GM19372 (cell line): Measurements from ENCODE around the gene TMEM151B.

Source experiments
- ATAC-seq: cut with Tn5 transposase; IDR thresholded peaks from one replicate; pipeline ENCODE4 v1.9.1; 2021; ENCODE audit warnings: mild to moderate bottlenecking, low read depth, moderate library complexity; ENCODE audit not compliant: unreplicated experiment

TMEM151B gene

DNA sequence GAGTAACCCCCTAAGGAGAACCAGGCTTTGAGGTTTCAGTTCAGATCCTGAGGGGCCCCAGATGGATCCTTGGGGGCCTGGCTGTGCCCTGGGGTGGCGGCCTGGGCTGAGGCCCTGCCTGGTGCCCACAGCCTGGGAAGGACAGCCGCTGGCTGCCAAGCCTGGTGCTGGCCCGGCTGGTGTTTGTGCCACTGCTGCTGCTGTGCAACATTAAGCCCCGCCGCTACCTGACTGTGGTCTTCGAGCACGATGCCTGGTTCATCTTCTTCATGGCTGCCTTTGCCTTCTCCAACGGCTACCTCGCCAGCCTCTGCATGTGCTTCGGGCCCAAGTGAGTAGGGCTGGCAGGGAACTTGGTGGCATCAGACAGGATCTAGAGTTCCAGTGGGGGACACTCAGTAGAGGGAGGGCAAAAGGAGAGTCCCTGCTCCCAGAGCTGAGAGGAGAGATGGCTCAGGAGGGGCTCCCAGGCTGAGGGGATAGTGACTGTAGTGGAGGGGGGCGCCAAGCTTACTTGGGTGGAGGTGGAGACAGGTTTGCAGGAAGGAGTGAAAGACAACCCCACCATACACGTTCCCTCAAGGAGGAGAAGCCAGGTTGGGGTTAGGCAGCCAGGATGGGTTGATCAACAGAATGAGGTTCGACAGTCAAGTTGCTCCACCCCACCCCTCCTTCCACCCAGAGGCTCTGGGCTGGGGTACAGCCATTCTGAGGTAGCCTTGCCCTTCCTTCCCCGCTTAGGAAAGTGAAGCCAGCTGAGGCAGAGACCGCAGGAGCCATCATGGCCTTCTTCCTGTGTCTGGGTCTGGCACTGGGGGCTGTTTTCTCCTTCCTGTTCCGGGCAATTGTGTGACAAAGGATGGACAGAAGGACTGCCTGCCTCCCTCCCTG, 37.3 kb upstream of the TMEM151B start:
- no peak for ATAC-seq

DNA sequence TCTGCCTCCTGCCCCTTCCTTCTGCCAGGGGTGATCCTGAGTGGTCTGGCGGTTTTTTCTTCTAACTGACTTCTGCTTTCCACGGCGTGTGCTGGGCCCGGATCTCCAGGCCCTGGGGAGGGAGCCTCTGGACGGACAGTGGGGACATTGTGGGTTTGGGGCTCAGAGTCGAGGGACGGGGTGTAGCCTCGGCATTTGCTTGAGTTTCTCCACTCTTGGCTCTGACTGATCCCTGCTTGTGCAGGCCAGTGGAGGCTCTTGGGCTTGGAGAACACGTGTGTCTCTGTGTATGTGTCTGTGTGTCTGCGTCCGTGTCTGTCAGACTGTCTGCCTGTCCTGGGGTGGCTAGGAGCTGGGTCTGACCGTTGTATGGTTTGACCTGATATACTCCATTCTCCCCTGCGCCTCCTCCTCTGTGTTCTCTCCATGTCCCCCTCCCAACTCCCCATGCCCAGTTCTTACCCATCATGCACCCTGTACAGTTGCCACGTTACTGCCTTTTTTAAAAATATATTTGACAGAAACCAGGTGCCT, 36.6 kb upstream of the TMEM151B start:
- no peak for ATAC-seq

DNA sequence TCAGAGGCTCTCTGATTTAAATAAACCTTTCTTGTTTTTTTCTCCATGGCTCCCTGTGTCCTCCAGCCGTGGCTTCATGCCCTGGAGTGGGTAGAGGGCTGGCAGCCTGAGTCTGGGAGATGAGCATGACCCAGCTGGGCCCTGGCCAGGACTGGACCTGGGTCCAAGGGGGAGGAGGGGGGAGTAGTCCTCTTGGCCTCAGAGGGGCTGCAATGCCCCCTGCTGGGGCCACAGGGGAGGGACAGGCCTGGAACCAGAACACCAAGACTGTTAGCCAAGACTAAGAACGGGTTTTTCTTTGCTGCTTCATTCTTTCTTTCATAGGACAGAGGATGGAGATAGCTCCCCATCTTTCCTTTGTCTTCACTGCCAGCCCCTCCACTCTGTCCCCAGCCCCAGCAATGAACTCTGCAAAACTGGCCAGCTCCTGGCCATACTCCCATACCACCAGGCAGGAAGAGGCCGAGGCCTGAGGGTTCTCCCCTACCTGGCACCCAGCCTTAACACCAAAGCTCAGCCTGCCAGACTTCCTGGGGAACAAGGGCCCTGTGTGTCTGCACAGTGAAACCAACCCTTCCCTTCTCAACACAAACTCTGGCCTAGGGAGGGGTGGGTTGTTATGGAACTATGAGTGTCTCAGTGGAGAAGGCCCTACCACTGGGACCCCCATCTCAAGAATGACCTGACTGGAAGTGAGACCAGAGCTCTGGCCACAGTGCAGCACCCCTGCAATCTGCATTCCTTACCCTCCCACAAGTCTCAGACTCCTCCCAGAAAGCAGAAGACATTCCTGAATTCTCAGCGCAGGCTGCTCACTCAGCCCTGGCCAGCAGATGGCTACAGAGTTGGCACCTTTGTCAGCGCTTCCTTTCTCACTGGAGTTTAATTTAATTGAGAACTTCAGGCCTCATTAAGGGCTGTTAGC, 35.9 kb upstream of the TMEM151B start:
- no peak for ATAC-seq

DNA sequence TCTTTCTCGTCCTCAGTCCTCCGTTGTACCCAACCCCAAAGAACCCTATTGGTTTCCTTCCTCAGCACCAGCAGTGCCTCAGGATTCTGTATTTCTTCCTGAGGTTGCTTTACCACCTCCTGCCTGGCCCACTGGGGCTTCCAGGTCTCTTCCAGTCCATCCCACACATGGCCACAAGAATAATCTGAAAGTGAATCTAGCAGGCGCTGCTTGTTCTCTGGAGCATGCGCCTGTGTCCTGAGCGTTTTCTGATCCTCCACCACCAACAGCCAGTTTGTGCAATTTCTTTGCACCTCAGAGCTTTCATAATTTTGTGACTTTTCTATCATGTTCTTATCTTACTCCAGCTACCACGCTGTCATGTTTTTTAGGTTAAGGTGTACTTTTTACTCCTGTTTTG, 35.0 kb upstream of the TMEM151B start:
- ATAC-seq = no peak

DNA sequence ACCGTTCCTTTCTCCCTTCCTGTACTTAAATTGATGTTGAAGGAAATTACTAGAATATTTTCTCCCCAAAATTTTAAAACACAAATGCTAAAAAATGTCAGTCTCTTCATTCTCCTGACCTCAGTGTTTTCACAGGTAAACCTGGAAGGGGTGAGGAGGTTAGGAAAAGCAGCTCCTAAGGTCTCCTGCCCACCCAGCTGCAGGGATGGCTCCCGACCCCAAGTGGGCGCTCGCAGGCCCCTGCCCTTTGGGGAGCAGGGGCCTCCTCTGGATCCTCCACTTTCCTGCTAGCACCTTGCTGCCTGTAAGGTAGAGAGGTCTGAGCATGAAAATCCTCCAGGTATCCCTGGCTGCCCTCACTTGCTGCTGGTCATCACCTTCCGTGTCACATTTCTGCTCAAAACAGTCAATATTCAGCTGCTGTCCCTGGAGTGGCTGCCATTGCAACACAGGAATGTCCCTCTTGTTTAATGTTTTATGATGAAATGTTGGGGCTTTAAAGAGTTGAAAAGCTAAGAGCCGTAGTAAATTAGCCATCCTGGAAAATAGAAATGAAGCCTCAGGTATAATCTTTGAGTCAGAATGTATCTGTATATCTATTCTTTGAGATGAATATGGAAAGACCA, 34.2 kb upstream of the TMEM151B start:
- no peak for ATAC-seq

DNA sequence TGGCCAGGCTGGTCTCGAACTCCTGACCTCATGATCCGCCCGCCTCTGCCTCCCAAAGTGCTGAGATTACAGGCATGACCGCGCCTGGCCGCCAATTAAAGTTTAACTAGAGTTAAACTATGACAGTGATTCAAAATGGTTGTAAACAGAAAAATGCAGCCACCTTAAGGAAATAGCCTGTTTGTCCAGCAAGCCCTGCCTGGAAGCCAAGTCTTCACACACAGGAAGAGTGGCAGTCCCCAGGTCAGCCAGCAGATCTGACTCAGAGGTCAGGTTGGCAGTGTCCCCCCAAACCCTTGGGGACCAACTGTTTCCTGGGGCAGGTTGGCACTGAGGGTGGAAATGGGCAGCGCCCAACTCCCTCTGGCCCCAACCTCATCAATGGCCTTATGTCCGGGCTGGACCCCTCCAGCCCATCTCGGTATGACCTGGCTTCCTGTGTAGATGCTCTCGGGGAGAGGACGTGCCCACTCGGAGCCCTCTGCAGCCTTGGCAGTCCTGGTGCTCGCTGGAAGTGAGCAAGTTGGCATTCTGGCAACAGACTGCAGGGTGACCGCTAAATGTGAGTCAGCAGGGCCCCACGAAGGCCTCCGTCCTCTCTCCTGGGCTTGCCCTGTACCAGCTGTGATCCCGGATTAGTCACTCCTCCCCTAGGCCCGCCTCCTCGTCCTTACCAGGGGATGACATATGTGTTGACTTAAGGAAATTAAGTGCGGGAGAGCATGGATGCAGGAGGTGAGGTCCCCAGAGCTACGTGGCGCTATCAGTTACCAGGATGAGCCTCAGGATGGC, 33.0 kb upstream of the TMEM151B start:
- peak; percentile 47 for ATAC-seq

DNA sequence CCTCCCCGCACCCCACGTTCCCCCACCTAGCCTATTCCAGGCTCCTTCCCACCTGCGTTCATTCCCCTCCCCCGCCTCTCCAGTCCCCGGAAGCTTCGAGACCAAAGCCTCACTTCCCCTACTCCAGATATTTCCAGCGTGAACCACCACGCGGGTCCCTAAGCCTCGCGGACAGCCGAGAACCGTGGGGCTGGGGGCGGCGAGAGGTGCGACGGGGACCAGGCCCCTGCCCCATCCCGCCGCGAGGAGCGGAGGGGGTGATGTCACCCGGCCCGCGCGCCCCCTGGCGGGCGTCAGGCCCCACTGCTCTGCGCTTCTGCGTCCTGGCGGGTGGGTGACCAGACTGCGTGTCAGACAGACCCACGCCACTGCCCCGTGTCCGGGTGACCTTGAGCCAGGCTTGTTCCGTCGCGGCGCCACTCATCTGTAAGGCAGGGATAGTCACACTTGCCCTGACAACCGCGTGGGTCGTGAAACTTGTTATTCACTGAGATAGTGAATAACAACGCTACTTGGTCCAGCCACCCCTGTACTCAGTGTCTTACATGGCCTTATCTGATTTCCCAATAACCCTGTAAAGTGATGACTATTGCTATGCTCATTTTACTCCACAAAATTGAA, 32.3 kb upstream of the TMEM151B start:
- peak; percentile 91 for ATAC-seq

DNA sequence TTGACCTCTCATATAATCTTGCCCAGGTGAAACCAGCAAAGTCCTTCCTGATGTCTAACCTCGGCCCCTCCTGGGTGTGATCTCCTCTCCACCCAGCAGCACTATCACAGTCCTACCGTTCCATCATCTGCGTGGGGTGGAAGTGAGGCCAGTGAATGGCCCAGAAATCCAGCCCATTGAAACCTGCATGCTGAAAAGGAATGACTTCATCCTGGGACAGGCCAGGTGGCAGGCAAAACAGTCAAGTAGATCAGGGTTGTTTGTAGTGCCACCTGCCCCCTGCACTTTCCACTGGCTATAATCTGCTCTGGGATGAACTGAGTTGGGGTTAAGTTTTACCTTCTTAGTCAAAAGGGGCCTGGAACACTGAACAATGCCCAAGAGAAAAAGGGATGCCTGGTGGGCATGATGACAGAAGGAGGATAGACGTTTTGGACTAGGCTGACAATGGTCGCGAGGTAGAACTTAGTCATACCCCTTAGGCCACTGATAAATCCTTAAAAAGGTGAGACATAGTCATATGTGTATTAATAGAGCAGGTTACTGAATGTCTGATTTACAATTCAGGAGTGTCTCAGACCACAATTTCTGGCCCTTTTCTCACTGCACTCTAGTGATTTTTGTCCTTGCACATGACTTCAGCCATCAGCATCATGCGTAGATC, 31.4 kb upstream of the TMEM151B start:
- no peak for ATAC-seq

DNA sequence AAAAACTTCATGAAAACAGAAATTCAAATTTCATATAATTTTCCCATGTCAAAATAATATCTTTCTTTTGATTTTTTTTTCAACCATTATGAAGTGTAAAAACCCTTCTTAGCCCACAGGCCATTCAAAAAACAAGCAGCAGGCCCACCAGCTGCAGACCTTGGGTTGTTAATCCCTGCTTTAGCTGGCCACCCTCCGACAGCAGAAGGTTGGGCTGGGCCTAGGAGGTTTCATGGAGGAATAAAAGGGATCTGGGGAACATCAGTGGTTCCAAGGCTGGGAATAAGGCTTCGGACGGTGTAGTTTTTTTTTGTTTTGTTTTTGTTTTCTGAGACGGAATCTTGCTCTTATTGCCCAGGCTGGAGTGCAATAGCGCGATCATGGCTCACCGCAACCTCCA, 26.9 kb upstream of the TMEM151B start:
- no peak for ATAC-seq

DNA sequence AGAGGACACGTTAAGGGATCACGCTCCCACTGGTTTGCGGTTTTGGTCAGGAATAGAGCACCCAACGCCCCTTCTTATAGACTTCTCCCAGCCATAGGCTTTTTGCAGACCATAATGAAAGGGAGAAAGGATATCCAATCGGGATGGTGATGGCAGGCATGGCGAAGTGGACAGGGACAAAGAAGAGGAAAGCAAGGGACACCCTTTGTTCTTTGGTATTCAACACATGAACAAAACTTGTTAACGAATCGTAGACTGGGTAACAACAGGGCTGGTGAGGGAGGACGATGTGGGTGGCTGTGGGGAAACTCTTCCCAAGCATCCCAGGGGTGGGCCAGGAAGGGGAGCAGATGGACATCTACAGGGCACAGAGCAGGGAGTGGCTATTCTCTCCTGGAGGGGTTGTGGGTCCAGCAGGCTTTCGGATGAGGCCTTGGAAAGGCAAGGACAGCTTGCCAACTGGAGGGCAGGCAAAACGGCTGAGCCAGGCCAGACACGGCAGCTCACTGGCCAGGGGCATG, 24.8 kb upstream of the TMEM151B start:
- no peak for ATAC-seq

DNA sequence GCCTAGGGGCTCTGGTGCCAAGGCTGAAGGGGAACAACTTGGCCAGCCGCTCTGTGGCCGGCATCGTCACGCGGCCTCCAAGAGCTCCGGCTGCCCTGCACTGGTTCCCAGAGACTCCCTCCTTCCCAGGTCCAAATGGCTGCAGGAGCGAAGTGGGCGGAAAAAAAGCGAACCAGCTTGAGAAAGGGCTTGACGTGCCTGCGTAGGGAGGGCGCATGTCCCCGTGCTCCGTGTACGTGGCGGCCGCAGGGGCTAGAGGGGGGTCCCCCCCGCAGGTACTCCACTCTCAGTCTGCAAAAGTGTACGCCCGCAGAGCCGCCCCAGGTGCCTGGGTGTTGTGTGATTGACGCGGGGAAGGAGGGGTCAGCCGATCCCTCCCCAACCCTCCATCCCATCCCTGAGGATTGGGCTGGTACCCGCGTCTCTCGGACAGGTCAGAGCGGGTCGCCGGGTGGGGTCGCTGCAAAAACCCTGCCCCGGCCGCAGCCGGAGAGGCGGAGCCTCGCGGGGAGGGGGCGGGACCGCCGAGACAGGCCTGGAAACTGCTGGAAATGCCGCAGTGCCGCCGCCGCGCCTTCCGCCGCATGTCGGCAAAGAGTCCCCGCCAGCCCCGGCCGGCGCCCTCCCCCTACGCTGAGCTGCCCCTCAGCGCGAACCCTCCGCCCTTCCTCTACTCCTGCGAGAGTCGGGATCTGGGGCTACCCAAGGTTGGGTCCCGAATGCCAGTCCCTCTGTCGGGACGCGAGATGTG, 24.2 kb upstream of the TMEM151B start:
- ATAC-seq = peak; percentile 49

DNA sequence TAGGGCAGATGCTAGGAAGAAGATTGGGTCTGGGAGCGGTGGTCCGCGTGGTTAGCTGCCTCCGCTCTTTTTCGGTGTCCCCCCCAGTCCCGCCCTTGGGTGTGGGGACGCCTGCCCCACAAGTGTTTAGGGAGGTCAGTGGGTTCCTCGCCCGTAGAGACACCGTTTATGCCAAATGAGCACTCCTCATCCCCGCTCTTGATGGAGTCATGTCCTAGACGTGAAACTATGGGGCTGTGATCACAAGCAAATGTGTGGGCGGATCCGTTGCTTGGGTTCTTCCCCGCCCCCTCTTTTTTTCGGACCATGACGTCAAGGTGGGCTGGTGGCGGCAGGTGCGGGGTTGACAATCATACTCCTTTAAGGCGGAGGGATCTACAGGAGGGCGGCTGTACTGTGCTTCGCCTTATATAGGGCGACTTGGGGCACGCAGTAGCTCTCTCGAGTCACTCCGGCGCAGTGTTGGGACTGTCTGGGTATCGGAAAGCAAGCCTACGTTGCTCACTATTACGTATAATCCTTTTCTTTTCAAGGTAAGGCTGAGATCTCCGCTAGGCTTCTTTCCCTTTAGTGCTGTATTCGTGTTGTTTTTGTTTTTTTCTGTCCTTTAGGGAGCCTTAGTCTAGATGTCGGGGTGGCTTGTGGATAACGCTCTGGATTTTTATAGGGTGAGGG, 23.4 kb upstream of the TMEM151B start, which contains the start of gene HSP90AB1:
Gene HSP90AB1, plus strand, starts transcription at position 439 of the 675 bp plus-strand sequence. CDS start 1,529 bp downstream, outside the sequence.
- peak; percentile 63 for ATAC-seq

DNA sequence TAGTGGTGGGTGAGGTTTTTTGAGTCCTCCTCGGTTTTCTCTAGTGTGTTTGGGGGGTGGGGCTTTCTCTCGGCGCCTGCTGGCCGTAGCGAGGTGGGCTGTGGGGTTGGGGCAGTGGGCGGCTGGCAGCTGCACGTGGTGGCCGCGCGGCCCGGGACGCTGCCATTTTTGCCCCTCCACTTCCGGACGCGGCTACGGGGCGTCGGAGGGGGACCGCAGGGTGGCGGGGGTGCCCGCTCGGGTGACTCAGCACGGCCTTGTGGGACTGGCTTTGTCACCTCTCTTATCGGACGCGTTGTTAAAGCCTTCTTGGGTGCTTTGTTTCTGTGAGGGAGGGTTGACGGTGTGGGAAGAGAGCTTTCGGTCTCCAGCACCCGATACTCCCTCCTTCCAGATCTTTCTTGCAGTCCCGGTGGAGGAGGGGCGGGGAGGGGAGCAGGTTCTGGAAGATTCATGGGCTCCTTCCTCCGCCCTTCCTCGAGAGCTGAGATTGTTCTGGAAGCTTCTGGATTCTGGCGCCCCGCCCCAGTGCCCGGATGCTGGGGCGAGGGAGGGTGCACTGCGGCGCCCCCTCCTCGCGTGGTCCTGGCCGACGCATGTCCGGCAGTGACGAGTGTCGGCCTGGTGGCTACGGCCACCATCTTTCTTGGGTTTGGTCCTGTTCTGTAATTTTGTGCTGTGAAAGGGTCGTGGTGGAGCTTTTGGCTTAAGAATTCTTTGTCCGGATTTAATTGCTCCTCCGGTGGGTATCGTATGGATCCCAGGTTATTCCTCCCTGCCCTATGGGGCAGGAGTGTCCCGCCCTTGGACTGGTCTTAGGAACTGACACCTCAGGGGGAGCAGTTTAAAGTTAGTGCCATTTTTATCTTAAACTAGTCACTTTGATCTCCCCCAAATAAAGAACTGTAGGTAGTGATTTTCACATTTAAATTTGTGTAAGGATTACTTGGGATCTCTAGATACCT, 22.6 kb upstream of the TMEM151B start:
- ATAC-seq = peak; percentile 24

DNA sequence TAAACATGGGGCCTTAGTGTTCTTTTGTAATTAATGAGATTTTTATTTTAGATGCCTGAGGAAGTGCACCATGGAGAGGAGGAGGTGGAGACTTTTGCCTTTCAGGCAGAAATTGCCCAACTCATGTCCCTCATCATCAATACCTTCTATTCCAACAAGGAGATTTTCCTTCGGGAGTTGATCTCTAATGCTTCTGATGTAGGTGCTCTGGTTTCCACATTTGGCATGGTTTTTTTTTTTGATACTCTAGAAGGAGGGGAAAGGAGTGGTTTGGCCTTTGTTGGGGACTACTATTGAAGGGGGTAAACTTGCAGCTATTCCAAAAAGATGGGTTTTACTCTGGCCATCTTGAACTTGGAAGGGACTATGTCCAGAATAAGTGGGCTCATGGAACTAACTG, 21.7 kb upstream of the TMEM151B start:
- ATAC-seq = no peak

DNA sequence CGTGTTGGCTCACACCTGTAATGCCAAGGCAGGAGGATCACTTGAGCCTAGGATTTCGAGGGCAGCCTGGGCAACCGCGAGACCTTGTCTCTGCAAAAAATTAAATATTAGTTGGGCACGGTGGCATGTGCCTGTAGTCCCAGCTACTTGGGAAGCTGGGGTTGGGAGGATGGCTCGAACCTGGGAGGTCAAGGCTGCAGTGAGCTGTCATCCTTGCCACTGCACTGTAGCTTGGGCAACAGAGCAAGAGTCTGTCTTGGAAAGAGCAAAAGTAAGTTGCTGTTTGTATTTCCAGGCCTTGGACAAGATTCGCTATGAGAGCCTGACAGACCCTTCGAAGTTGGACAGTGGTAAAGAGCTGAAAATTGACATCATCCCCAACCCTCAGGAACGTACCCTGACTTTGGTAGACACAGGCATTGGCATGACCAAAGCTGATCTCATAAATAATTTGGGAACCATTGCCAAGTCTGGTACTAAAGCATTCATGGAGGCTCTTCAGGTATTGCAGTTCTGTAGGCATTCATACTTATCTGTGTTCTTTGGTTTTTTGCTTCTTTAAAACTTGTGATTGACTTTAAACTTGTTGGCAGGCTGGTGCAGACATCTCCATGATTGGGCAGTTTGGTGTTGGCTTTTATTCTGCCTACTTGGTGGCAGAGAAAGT, 21.0 kb upstream of the TMEM151B start:
- no peak for ATAC-seq
